Measurements from ENCODE around the gene PLCB1. TPM values are rescaled to one million over a fixed set of nuclear protein-coding genes. Genes with fewer than 3 reads are reported as not detected.
"Not testable (repeated sequence)": the region's sequence is repeated elsewhere in the genome, so short reads cannot be mapped to it uniquely, and the experiment has no call there.

The PLCB1 gene
- total and polyA plus RNA-seq, 2 donors (not counting 1 experiment from before 2014, with no cell fraction given) = 13.4 to 23.3 TPM

DNA sequence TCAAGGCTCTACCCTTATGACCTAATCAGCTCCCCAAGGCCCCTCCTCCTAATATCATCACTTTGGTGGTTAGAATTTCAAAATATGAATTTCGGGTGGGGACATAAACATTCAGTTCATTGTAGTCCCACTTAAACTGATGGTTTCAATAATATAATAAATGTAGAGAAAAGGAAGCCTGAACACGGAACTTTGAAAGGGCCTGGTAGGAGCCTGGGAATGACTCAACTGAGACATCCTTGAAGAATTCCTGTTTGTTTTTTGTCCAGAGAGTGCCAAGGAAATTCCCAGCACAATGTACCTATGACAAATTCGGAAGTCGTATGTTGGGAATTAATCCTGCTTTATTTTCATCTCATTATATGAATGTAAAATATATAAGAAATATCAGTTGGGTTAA lies 457.9 kb downstream of the PLCB1 start:
- Histone ChIP-seq H3K79me2 (ENCODE audit: control insufficient read depth, insufficient read depth, low read length) (no peaks in the 10 kb centered on the region), H3K27me3 (ENCODE audit: control insufficient read depth, insufficient read depth, low read length) (no peaks in the 10 kb centered on the region), H4K20me1 (ENCODE audit: control insufficient read depth, extremely low read depth, insufficient read depth, low read length) (no peaks in the 10 kb centered on the region), H3K9ac (ENCODE audit: insufficient read depth, low read length) (no peak overlapping the region), H3K9me3 (ENCODE audit: control insufficient read depth, insufficient read depth, low read depth, low read length) (no peaks in the 10 kb centered on the region), H2AFZ (ENCODE audit: low read length) (no peak overlapping the region), H3K4me3 (replicated peaks in 1 of 4; ENCODE audit: control extremely low read depth in 1 of 4, insufficient read depth in 1 of 4, low read depth in 3 of 4, low read length in 4 of 4) (no peak overlapping the region), H3K36me3 (ENCODE audit: control insufficient read depth, insufficient read depth, low read length) (no peaks in the 10 kb centered on the region), H3K4me1 (ENCODE audit: control insufficient read depth, extremely low read depth, insufficient read depth, low read length) (no peaks in the 10 kb centered on the region), H3K27ac (ENCODE audit: insufficient read depth, low read length) (no peak overlapping the region), H3K4me2 (ENCODE audit: extremely low read depth, insufficient read depth, low read length) (no peak overlapping the region)
- TF ChIP-seq EZH2 (IDR thresholded peaks at IDR 0.05; ENCODE audit: low read length, missing control alignments) = no peak
- TF ChIP-seq, protein P1, sequence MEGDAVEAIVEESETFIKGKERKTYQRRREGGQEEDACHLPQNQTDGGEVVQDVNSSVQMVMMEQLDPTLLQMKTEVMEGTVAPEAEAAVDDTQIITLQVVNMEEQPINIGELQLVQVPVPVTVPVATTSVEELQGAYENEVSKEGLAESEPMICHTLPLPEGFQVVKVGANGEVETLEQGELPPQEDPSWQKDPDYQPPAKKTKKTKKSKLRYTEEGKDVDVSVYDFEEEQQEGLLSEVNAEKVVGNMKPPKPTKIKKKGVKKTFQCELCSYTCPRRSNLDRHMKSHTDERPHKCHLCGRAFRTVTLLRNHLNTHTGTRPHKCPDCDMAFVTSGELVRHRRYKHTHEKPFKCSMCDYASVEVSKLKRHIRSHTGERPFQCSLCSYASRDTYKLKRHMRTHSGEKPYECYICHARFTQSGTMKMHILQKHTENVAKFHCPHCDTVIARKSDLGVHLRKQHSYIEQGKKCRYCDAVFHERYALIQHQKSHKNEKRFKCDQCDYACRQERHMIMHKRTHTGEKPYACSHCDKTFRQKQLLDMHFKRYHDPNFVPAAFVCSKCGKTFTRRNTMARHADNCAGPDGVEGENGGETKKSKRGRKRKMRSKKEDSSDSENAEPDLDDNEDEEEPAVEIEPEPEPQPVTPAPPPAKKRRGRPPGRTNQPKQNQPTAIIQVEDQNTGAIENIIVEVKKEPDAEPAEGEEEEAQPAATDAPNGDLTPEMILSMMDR (conservative IDR thresholded peaks at IDR 0.05 in 1 of 2, IDR thresholded peaks at IDR 0.05 in 1 of 2; ENCODE audit: low read depth in 1 of 2, low read length in 2 of 2) = no peak
- DNase-seq (ENCODE audit: low read depth in 2 of 2) = peak in 1 of 2 donors; percentile 67

DNA sequence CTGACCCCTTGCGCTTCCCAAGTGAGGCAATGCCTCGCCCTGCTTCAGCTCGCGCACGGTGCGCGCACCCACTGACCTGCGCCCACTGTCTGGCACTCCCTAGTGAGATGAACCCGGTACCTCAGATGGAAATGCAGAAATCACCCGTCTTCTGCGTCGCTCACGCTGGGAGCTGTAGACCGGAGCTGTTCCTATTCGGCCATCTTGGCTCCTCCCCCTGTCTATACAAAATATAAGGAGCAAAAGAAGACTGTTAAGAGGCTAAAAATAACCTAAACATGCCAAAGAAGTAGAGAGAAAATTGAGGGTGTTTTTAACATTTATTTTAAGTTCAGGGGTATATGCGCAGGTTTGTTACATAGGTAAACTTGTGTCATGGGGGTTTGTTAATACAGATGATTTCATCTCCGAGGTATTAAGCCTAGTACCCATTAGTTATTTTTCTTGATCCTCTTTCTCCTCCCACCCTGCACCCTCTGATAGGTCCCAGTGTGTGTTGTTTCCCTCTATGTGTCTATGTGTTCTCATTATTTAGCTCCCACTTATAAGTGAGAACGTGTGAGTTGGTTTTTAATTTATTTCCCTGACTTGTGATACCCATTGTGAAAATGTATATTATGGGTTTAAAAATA lies 469.0 kb downstream of the PLCB1 start:
- not testable (repeated sequence) for H3K9ac ChIP-seq (ENCODE audit: insufficient read depth, low read length); H3K4me3 ChIP-seq (replicated peaks in 1 of 4; ENCODE audit: control extremely low read depth in 1 of 4, insufficient read depth in 1 of 4, low read depth in 3 of 4, low read length in 4 of 4); H3K4me2 ChIP-seq (ENCODE audit: extremely low read depth, insufficient read depth, low read length); H3K27ac ChIP-seq (ENCODE audit: insufficient read depth, low read length); DNase-seq (ENCODE audit: low read depth in 2 of 2); H3K9me3 ChIP-seq (ENCODE audit: control insufficient read depth, insufficient read depth, low read depth, low read length); H2AFZ ChIP-seq (ENCODE audit: low read length); H3K36me3 ChIP-seq (ENCODE audit: control insufficient read depth, insufficient read depth, low read length); H4K20me1 ChIP-seq (ENCODE audit: control insufficient read depth, extremely low read depth, insufficient read depth, low read length); H3K27me3 ChIP-seq (ENCODE audit: control insufficient read depth, insufficient read depth, low read length); H3K4me1 ChIP-seq (ENCODE audit: control insufficient read depth, extremely low read depth, insufficient read depth, low read length); H3K79me2 ChIP-seq (ENCODE audit: control insufficient read depth, insufficient read depth, low read length)

DNA sequence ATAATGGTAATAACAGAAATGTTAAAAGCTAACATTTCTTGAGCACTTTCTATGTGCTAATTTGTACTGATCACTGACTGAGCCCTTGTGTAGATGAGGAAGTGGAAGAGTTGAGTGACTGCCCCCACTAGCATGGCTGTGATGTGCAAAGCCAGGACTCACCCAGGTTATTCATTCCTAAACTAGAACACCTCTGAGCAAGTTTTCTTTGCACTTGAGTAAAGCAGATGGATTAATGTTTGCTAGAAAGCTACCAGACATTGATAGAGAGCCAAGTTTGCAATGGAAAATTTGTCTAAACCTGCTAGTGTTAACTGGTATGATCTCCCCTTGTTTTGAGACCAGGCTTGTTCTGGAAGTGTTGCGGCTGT lies 469.5 kb downstream of the PLCB1 start:
- H3K4me3 ChIP-seq (replicated peaks in 1 of 4; ENCODE audit: control extremely low read depth in 1 of 4, insufficient read depth in 1 of 4, low read depth in 3 of 4, low read length in 4 of 4) = no peak overlapping the region
- H4K20me1 ChIP-seq (ENCODE audit: control insufficient read depth, extremely low read depth, insufficient read depth, low read length) = no peaks in the 10 kb centered on the region
- no peaks in the 10 kb centered on the region for H3K9me3 ChIP-seq (ENCODE audit: control insufficient read depth, insufficient read depth, low read depth, low read length)
- no peak overlapping the region for H3K4me2 ChIP-seq (ENCODE audit: extremely low read depth, insufficient read depth, low read length)
- H3K4me1 ChIP-seq (ENCODE audit: control insufficient read depth, extremely low read depth, insufficient read depth, low read length) = no peaks in the 10 kb centered on the region
- H3K79me2 ChIP-seq (ENCODE audit: control insufficient read depth, insufficient read depth, low read length) = no peaks in the 10 kb centered on the region
- no peaks in the 10 kb centered on the region for H3K36me3 ChIP-seq (ENCODE audit: control insufficient read depth, insufficient read depth, low read length)
- no peak overlapping the region for H2AFZ ChIP-seq (ENCODE audit: low read length)
- no peak overlapping the region for H3K27ac ChIP-seq (ENCODE audit: insufficient read depth, low read length)
- no peak overlapping the region for H3K9ac ChIP-seq (ENCODE audit: insufficient read depth, low read length)
- DNase-seq (ENCODE audit: low read depth in 2 of 2) = no peak
- no peak for TF ChIP-seq EZH2 (IDR thresholded peaks at IDR 0.05; ENCODE audit: low read length, missing control alignments)
- TF ChIP-seq, protein P1 (conservative IDR thresholded peaks at IDR 0.05 in 1 of 2, IDR thresholded peaks at IDR 0.05 in 1 of 2; ENCODE audit: low read depth in 1 of 2, low read length in 2 of 2) = no peak
- H3K27me3 ChIP-seq (ENCODE audit: control insufficient read depth, insufficient read depth, low read length) = no peaks in the 10 kb centered on the region
